ENCODE measurements around the gene TREH.

DNA sequence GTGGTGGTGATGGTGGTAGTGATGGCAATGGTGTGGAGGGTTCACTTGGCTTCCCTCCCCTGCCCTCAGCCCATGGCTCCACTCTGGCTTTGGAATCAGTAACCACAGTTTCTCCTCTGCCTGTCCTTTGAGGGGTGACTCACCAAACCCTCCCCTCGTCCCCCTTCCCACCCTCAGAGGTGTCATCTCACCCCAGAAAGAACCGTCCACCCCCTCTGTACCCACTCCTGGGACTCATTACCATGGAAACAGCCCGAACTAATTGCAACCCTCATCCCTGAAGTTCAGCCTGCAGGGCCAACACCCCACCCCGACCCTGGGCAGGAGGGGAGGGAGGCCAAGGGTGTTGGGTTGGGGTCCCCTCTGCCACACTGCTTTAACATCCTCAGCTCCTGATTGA is 45.5 kb downstream of the TREH start:
- TF ChIP-seq, protein P1, sequence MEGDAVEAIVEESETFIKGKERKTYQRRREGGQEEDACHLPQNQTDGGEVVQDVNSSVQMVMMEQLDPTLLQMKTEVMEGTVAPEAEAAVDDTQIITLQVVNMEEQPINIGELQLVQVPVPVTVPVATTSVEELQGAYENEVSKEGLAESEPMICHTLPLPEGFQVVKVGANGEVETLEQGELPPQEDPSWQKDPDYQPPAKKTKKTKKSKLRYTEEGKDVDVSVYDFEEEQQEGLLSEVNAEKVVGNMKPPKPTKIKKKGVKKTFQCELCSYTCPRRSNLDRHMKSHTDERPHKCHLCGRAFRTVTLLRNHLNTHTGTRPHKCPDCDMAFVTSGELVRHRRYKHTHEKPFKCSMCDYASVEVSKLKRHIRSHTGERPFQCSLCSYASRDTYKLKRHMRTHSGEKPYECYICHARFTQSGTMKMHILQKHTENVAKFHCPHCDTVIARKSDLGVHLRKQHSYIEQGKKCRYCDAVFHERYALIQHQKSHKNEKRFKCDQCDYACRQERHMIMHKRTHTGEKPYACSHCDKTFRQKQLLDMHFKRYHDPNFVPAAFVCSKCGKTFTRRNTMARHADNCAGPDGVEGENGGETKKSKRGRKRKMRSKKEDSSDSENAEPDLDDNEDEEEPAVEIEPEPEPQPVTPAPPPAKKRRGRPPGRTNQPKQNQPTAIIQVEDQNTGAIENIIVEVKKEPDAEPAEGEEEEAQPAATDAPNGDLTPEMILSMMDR (conservative IDR thresholded peaks at IDR 0.05; ENCODE audit: low read length): no peak
- no peak for TF ChIP-seq EZH2phosphoT487 (IDR thresholded peaks at IDR 0.05; ENCODE audit: borderline replicate concordance, low read depth, low read length)
